Measurements from ENCODE around the gene ZNF609.
"Not testable (repeated sequence)": the region's sequence is repeated elsewhere in the genome, so short reads cannot be mapped to it uniquely, and the experiment has no call there.

Gene ZNF609

DNA sequence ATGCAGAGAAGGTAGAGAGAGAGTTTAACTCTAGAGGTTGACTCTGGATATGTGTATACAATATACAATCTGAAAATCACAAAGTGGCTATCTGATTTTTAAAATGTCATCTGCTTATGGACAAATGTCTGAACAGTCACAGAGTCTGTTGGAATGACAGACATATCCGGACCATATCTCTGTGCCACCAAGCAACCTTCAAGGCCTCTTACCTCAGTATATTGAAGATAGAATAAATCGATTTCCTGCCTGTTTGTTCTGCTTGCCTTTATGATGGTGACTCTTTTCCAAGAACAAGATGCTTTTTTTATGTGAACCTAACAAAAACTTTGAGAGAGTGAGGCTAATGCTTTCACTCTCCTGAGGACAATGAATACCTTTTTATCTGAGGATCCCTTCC lies 163.9 kb downstream of the ZNF609 start:
- Histone ChIP-seq H3K27me3 (ENCODE audit: control insufficient read depth, insufficient read depth, low read length) (no peaks in the 10 kb centered on the region), H3K9ac (ENCODE audit: low read length) (no peak overlapping the region), H3K4me1 (ENCODE audit: control insufficient read depth, insufficient read depth, low read length) (peaks cover 9% of the 10 kb centered on the region), H3K27ac (ENCODE audit: low read depth, low read length) (no peak overlapping the region), H3K4me3 (ENCODE audit: low read depth, low read length) (no peak overlapping the region), H3K36me3 (ENCODE audit: control insufficient read depth, insufficient read depth, low read length) (peaks cover 13% of the 10 kb centered on the region; the same call in 1 of the 2 replicates), H3K9me3 (ENCODE audit: control insufficient read depth, insufficient read depth, low read depth, low read length) (no peaks in the 10 kb centered on the region)

DNA sequence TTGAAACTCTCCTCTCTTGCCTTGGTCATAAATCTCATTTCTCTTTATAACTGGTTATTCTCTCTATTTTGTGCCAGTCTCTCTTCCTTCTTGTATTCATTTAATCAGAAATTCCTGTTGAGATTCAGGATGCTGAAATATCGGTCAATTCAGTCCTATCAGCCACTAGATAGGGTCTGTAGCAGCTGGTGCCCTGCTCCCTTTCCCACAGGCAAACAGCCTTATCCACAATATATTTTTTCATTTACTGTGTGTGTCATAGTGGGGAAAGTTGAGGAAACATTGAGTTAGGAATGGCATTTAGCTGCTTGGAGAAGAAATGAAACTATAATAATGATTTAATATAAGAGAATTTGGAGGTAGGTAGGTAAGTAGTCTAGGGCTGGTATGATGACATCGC lies 168.7 kb downstream of the ZNF609 start:
- Histone ChIP-seq H3K36me3 (ENCODE audit: control insufficient read depth, insufficient read depth, low read length) (0 out of 2 replicates have a peak, but pooled peaks cover 3% of the 10 kb centered on the region), H3K9me3 (ENCODE audit: control insufficient read depth, insufficient read depth, low read depth, low read length) (no peaks in the 10 kb centered on the region), H3K4me1 (ENCODE audit: control insufficient read depth, insufficient read depth, low read length) (peaks cover 10% of the 10 kb centered on the region), H3K9ac (ENCODE audit: low read length) (no peak overlapping the region), H3K27me3 (ENCODE audit: control insufficient read depth, insufficient read depth, low read length) (no peaks in the 10 kb centered on the region), H3K4me3 (ENCODE audit: low read depth, low read length) (no peak overlapping the region), H3K27ac (ENCODE audit: low read depth, low read length) (no peak overlapping the region)

DNA sequence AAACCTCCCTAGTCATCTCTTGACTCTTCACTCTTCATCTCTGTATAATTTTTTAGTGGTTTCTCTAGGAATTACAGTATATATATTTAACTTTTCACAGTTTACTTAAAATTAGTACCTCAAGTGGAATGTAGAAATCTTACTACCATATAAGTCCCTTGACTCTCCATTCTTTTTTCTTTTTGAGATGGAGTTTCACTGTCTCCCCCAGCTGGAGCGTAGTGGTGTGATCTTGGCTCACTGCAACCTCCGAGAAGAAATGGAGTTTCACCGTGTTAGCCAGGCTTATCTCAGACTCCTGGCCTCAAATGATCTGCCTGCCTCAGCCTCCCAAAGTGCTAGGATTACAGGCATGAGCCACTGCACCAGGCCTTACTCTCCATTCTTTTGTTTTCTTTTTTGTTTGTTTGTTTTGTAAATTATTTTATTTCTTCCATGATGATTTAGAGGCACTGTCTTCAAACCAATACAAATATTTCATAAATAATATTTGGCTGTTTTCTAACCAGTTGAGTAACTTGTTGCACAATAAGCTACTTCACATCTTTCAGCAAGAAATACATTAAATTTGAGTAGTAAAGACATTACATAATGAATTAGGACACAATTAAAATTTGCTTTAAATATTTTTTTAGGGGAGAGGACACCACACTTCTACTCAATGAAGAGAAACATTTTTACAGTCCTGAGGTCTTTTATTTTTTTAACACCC lies 170.2 kb downstream of the ZNF609 start:
- no peaks in the 10 kb centered on the region for H3K36me3 ChIP-seq (ENCODE audit: control insufficient read depth, insufficient read depth, low read length)
- peaks cover 24% of the 10 kb centered on the region for H3K4me1 ChIP-seq (ENCODE audit: control insufficient read depth, insufficient read depth, low read length)
- no peaks in the 10 kb centered on the region for H3K27me3 ChIP-seq (ENCODE audit: control insufficient read depth, insufficient read depth, low read length)
- H3K9ac ChIP-seq (ENCODE audit: low read length) = no peak overlapping the region
- no peak overlapping the region for H3K4me3 ChIP-seq (ENCODE audit: low read depth, low read length)
- no peak overlapping the region for H3K27ac ChIP-seq (ENCODE audit: low read depth, low read length)
- no peaks in the 10 kb centered on the region for H3K9me3 ChIP-seq (ENCODE audit: control insufficient read depth, insufficient read depth, low read depth, low read length)

DNA sequence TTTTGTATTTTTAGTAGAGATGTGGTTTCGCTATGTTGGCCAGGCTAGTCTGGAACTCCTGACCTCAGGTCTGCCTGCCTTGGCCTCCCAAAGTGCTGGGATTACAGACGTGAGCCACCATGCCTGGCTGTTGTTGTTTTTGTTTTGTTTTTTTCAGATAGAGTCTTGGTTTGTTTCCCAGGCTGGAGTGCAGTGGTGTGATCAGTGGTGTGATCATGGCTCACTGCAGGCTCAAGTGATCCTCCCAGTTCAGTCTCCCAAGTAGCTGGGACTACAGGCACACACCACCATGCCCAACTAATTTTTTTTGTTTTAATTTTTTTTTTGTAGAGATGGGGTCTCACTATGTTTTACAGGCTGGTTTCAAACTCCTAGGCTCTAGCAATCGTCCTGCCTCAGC lies 172.3 kb downstream of the ZNF609 start:
- not testable (repeated sequence) for H3K36me3 ChIP-seq (ENCODE audit: control insufficient read depth, insufficient read depth, low read length); H3K27me3 ChIP-seq (ENCODE audit: control insufficient read depth, insufficient read depth, low read length); H3K9ac ChIP-seq (ENCODE audit: low read length); H3K27ac ChIP-seq (ENCODE audit: low read depth, low read length); H3K4me3 ChIP-seq (ENCODE audit: low read depth, low read length); H3K9me3 ChIP-seq (ENCODE audit: control insufficient read depth, insufficient read depth, low read depth, low read length)
- peaks cover 33% of the 10 kb centered on the region for H3K4me1 ChIP-seq (ENCODE audit: control insufficient read depth, insufficient read depth, low read length)

DNA sequence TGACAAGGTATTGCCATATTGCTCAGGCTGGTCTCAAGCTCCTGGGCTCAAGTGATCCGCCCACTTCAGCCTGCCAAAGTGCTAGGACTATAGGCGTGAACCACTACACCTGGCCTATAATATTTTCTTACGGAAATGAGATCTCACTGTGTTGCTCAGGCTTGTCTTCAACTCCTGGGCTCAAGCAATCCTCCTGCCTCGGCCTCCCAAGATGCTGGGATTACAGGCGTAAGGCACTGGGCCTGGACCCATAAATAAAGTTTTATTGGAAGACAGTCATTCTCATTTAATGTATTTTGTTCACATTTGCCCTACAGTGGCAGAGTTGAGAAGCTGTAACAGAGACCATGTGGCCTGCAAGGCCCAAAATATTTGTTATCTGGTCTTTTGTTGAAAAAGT lies 173.0 kb downstream of the ZNF609 start:
- Histone ChIP-seq H3K9ac (ENCODE audit: low read length) (no peak overlapping the region), H3K4me3 (ENCODE audit: low read depth, low read length) (no peak overlapping the region), H3K9me3 (ENCODE audit: control insufficient read depth, insufficient read depth, low read depth, low read length) (peaks cover 3% of the 10 kb centered on the region; the same call in 1 of the 2 replicates), H3K27me3 (ENCODE audit: control insufficient read depth, insufficient read depth, low read length) (no peaks in the 10 kb centered on the region), H3K4me1 (ENCODE audit: control insufficient read depth, insufficient read depth, low read length) (peaks cover 33% of the 10 kb centered on the region), H3K36me3 (ENCODE audit: control insufficient read depth, insufficient read depth, low read length) (0 out of 2 replicates have a peak, but pooled peaks cover 3% of the 10 kb centered on the region), H3K27ac (ENCODE audit: low read depth, low read length) (no peak overlapping the region)

DNA sequence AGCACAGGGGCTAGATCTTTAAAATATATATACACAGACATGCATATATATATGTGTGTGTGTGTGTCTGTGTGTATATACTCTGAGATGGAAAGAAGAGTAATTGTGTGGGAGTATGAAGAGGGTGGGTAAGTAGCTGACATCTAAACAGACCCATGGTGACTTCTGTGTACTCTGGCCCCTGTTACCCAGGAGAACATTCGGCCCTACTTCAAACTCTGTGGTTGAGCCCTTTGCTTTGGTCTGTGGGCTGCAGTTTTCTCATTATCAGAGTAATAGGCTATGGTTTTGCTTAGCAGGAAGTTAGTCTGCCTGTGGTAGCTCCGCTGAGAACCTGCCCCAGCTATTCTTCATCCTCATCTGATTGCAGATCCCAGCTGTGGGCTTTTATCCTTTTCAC lies 173.6 kb downstream of the ZNF609 start:
- peak overlapping the region; percentile 83 for H3K27ac ChIP-seq (ENCODE audit: low read depth, low read length)
- H3K9me3 ChIP-seq (ENCODE audit: control insufficient read depth, insufficient read depth, low read depth, low read length) = peaks cover 3% of the 10 kb centered on the region; the same call in 1 of the 2 replicates
- peaks cover 34% of the 10 kb centered on the region for H3K4me1 ChIP-seq (ENCODE audit: control insufficient read depth, insufficient read depth, low read length)
- H3K36me3 ChIP-seq (ENCODE audit: control insufficient read depth, insufficient read depth, low read length) = 0 out of 2 replicates have a peak, but pooled peaks cover 3% of the 10 kb centered on the region
- no peaks in the 10 kb centered on the region for H3K27me3 ChIP-seq (ENCODE audit: control insufficient read depth, insufficient read depth, low read length)
- peak overlapping the region; percentile 1; the same call in 1 of the 2 replicates for H3K4me3 ChIP-seq (ENCODE audit: low read depth, low read length)
- peak overlapping the region; percentile 41 for H3K9ac ChIP-seq (ENCODE audit: low read length)

DNA sequence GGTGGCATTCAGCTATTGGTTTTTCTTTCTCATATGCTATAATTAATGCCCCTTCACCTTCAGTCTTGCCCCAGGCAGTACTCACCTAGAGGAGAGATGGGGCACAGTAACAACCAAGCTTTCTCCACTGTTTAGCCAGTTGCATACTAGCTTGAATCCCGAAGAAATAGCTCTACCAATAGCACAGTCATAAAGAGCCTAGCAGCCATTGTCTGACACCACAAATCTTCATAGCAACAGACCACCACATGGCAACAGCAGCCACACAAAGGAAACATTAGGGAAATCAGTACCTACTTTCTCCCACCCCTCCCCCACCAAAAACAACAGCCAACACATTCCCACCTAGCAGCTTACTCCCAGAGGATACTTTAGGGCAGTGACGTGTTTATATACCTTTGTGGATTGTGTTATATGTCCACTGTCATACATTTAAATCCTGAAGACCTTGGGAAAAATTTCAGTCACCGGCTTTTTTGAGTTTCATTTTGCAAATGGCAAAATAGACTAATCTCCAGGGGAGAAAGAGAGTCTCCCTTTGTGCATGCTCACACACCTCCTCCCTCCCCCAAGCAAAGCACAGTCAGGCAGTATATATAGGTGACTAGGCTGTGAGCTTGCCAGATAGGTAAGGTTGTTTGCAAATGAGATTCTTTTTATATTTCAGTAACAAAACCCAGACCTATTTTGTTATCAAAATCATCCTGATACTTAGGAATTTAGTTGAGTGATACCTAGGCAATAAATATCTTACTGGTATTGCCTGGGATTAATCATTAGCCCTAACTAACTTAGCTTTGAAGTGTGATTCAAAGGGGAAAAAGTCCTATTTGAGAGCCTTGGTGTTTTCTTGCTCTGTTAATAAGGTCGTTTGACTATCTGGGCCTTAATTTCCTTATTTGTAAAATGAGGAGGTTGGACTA lies 174.5 kb downstream of the ZNF609 start:
- H3K4me3 ChIP-seq (ENCODE audit: low read depth, low read length) = peak overlapping the region; percentile 1; the same call in 1 of the 2 replicates
- H3K4me1 ChIP-seq (ENCODE audit: control insufficient read depth, insufficient read depth, low read length) = peaks cover 40% of the 10 kb centered on the region
- H3K9me3 ChIP-seq (ENCODE audit: control insufficient read depth, insufficient read depth, low read depth, low read length) = peaks cover 3% of the 10 kb centered on the region; the same call in 1 of the 2 replicates
- 0 out of 2 replicates have a peak, but pooled peaks cover 3% of the 10 kb centered on the region for H3K36me3 ChIP-seq (ENCODE audit: control insufficient read depth, insufficient read depth, low read length)
- H3K27me3 ChIP-seq (ENCODE audit: control insufficient read depth, insufficient read depth, low read length) = no peaks in the 10 kb centered on the region
- H3K9ac ChIP-seq (ENCODE audit: low read length) = peak overlapping the region; percentile 41
- H3K27ac ChIP-seq (ENCODE audit: low read depth, low read length) = peak overlapping the region; percentile 83

DNA sequence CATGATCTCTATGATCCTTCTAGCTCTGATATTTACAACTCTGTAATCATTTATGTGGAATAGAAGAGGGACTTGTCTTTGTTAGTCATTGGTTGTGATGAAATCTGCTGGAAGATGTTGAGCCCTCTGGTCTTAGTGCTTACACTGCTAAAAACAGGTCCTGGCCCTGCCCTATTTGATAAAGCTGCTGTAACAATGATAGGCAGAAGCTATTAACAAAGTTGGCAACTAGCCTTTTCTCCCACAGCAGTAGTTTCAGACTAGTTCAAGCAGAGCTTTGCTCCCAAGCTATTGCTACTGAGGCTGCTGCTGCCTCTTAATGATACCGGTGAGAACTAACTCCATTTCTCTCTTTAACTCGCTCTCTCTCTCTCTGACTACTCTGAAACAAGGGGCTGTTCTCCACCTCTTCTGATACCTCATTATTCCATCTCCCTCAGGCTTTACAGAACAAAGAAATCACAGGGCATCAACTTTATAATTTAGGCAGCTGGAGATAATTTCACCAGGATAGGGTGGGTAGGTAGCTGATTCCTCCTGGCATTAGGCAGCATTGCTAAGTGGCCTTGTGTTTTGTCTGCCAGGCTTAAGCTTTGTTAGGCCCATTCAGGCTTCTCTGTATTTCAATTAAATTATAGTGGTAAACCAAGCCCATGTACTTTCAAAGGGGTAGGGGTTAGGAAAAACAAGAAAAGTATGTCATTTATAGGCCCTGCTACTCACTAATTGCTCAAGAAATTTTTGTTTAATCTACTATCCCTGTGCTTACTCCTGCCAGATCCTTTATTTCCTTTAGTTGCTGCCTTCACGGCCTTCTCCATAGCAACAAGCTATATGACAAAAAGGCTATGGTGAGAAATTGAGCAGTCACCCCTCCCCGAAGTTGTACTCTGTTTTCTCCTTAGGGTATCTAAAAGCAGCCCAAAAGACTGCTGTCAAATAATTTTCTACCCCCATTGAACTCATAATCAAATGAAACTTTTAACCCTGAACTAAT lies 175.4 kb downstream of the ZNF609 start:
- Histone ChIP-seq H3K36me3 (ENCODE audit: control insufficient read depth, insufficient read depth, low read length) (0 out of 2 replicates have a peak, but pooled peaks cover 3% of the 10 kb centered on the region), H3K9me3 (ENCODE audit: control insufficient read depth, insufficient read depth, low read depth, low read length) (peaks cover 3% of the 10 kb centered on the region; the same call in 1 of the 2 replicates), H3K27me3 (ENCODE audit: control insufficient read depth, insufficient read depth, low read length) (no peaks in the 10 kb centered on the region), H3K4me1 (ENCODE audit: control insufficient read depth, insufficient read depth, low read length) (peaks cover 40% of the 10 kb centered on the region), H3K27ac (ENCODE audit: low read depth, low read length) (peak overlapping the region; percentile 83), H3K4me3 (ENCODE audit: low read depth, low read length) (0 out of 2 replicates have a peak overlapping the region, but pooled peaks have one; percentile 1), H3K9ac (ENCODE audit: low read length) (peak overlapping the region; percentile 41)

DNA sequence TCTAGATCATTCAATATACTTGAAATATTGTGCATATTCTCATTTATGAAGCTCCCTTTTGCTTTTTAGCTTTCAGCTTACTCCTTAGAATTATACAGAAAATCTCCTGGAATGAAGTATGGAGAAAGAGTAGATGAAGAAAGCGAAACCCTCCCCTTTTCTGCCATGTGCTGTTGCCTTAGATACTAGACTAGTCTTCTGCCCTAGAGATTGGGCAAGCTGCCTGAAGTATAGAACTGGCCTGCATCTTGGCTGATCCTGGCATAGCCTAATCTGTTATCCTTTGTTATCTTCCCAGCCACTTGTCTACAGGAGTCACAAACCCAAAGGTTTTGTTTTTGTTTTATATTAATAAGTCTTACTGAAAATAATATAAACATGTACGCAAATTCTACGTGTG lies 176.2 kb downstream of the ZNF609 start:
- peaks cover 37% of the 10 kb centered on the region for H3K4me1 ChIP-seq (ENCODE audit: control insufficient read depth, insufficient read depth, low read length)
- 0 out of 2 replicates have a peak, but pooled peaks cover 3% of the 10 kb centered on the region for H3K36me3 ChIP-seq (ENCODE audit: control insufficient read depth, insufficient read depth, low read length)
- H3K9me3 ChIP-seq (ENCODE audit: control insufficient read depth, insufficient read depth, low read depth, low read length) = peaks cover 3% of the 10 kb centered on the region; the same call in 1 of the 2 replicates
- H3K9ac ChIP-seq (ENCODE audit: low read length) = no peak overlapping the region
- no peak overlapping the region for H3K4me3 ChIP-seq (ENCODE audit: low read depth, low read length)
- no peak overlapping the region for H3K27ac ChIP-seq (ENCODE audit: low read depth, low read length)
- no peaks in the 10 kb centered on the region for H3K27me3 ChIP-seq (ENCODE audit: control insufficient read depth, insufficient read depth, low read length)

DNA sequence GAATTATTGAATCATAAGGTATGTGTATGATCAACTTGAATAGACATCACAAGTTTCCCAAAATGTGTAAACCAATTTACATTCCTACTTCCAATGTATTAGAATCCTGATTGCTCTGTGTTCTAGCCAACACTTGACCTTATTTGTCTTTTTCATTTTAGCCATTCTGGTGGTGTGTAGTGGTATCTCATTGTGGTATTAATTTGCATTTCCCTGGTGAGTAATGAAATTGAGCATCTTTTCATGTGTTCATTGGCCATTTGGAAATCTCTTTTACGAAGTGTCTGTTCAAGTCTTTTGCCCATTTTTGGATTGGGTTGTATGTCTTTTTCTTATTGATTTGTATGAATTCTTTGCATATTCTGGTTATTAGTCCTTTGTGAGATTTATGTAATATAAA lies 177.0 kb downstream of the ZNF609 start:
- Histone ChIP-seq H3K9me3 (ENCODE audit: control insufficient read depth, insufficient read depth, low read depth, low read length) (peaks cover 3% of the 10 kb centered on the region; the same call in 1 of the 2 replicates), H3K27me3 (ENCODE audit: control insufficient read depth, insufficient read depth, low read length) (no peaks in the 10 kb centered on the region), H3K27ac (ENCODE audit: low read depth, low read length) (no peak overlapping the region), H3K9ac (ENCODE audit: low read length) (no peak overlapping the region), H3K4me1 (ENCODE audit: control insufficient read depth, insufficient read depth, low read length) (peaks cover 37% of the 10 kb centered on the region), H3K36me3 (ENCODE audit: control insufficient read depth, insufficient read depth, low read length) (0 out of 2 replicates have a peak, but pooled peaks cover 3% of the 10 kb centered on the region), H3K4me3 (ENCODE audit: low read depth, low read length) (no peak overlapping the region)

Measured in HUES6 (cell line).